Right lobe of liver (tissue), 4 donors: Measurements from ENCODE around the gene ACO1.

ENCODE experiments used
- POLR2A ChIP-seq: fragments of 450-650 bp; IDR thresholded peaks from one replicate; pipeline ENCODE4 v1.6.1; 2017; ENCODE audit warnings: antibody characterized with exemption, mild to moderate bottlenecking
- TF ChIP-seq, protein P1 (sequence below), 4 donors: fragments of 200-600 bp in 3 of 4; fragments of 450-650 bp in 1 of 4; IDR thresholded peaks; one replicate each; pipeline versions ENCODE4 v1.5.1 to v1.8.0; 2016 to 2022; ENCODE audit warnings: antibody characterized with exemption in 4 of 4, mild to moderate bottlenecking in 2 of 4
- donor health status: DM: no; HTN: no; CAD: no.
- donor health status: DM: no; HTN: no; CAD: no.
- donor health status: DM: no; HTN: yes; CAD: no.

DNA sequence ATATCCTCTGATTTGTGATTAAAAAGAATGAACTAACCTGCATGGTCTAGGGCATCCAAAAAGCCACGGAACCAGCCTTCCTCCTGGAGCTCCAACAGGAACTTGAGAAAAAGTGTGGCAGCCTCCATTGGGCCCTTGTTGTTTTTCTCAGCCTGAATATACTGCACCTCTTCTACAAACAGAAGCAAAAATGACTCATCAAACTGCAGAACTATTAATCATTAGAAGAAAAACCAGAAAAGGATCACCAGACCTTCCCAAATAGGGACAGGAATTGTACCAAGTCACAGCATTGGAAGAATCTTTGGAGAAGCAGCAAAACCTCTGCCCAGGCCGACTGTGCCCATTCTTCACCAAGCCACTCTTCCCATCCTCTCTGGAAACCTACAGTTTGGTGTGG is 116.3 kb downstream of the ACO1 start:
- TF ChIP-seq, protein P1, sequence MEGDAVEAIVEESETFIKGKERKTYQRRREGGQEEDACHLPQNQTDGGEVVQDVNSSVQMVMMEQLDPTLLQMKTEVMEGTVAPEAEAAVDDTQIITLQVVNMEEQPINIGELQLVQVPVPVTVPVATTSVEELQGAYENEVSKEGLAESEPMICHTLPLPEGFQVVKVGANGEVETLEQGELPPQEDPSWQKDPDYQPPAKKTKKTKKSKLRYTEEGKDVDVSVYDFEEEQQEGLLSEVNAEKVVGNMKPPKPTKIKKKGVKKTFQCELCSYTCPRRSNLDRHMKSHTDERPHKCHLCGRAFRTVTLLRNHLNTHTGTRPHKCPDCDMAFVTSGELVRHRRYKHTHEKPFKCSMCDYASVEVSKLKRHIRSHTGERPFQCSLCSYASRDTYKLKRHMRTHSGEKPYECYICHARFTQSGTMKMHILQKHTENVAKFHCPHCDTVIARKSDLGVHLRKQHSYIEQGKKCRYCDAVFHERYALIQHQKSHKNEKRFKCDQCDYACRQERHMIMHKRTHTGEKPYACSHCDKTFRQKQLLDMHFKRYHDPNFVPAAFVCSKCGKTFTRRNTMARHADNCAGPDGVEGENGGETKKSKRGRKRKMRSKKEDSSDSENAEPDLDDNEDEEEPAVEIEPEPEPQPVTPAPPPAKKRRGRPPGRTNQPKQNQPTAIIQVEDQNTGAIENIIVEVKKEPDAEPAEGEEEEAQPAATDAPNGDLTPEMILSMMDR (IDR thresholded peaks at IDR 0.05) = no peak
- no peak for TF ChIP-seq POLR2A
